Stomach smooth muscle (tissue), 2 donors: ENCODE data around the gene SLC29A1.
A peak's percentile ranks its signal among the peaks of the same experiment; 100 is the strongest.

Experiments used
- H3K27ac ChIP-seq: one replicate; pipeline ENCODE4 v1.7.0; 2013; ENCODE audit warnings: mild to moderate bottlenecking, low read length, inconsistent platforms
- H3K27me3 ChIP-seq, 2 donors: one replicate each; pipeline ENCODE4 v1.7.0; 2013; ENCODE audit warnings: low read length in 2 of 2; ENCODE audit not compliant: insufficient read depth in 2 of 2, control insufficient read depth in 1 of 2
- H3K36me3 ChIP-seq, 2 donors: one replicate each; pipeline ENCODE4 v1.7.0; 2013; ENCODE audit warnings: low read length in 2 of 2; ENCODE audit not compliant: control insufficient read depth in 2 of 2, insufficient read depth in 2 of 2
- H3K4me1 ChIP-seq: one replicate; pipeline ENCODE4 v1.7.0; 2013; ENCODE audit warnings: low read length; ENCODE audit not compliant: control insufficient read depth, insufficient read depth
- H3K4me3 ChIP-seq, 2 donors: one replicate each; pipeline ENCODE4 v1.7.0; 2013; ENCODE audit warnings: low read length in 2 of 2
- H3K9ac ChIP-seq, 2 donors: one replicate each; pipeline ENCODE4 v1.7.0; 2013; ENCODE audit warnings: low read length in 2 of 2, mild to moderate bottlenecking in 1 of 2
- H3K9me3 ChIP-seq, 2 donors: one replicate each; pipeline ENCODE4 v1.7.0; 2013; ENCODE audit warnings: low read length in 2 of 2; ENCODE audit not compliant: control insufficient read depth in 2 of 2
- donor health status: healthy.
- donor health status: Pancreatic carcinoma.

The SLC29A1 gene

DNA sequence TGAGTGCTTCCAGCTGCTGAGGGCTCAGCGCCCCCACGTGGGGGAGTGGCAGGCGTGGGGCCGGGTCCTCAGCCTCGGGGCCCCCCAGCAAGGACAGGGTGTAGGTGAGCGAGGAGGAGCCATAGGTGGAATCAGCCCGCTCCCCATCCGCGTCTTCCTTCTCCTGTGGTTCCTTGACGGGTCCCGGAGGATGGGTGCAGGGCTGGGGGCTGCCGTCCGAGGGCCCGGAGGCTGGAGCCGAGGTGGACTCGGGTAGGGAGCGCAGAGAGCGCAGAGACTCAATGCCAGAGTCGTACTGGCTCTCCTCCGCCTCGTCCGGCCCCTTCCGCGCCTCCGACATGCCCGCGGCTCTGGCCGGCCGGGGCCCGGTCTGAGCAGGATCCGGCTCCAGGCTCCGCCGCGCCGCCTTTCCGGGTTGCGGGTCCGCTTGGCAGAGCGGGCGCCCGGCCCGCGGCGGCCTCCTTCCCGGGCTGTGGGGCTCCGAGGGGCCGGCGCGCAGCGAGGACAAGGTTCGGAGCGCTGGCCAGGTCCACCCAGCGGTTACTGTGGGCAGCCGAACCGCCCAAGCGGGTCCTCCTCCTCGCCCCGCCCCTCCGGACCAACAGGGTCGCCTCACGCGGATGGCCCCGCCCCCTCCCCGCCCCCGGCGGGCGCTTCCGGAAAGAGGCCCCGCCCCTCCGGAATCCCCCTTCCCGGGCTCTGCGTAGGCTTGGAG lies 41.8 kb downstream of the SLC29A1 start, which contains the start of gene NFKBIE:
Gene NFKBIE, minus strand, starts transcription at position 545 of the 715 bp plus-strand sequence. Its CDS starts 205 bp downstream, at position 340.
- peaks cover 12 to 19% of the 10 kb centered on the region in 2 donors for H3K27me3 ChIP-seq
- peaks cover 31% of the 10 kb centered on the region for H3K4me1 ChIP-seq
- H3K27ac ChIP-seq: peak within 1 kb of the TSS; percentile 60
- no peaks in the 10 kb centered on the region for H3K9me3 ChIP-seq
- peak within 1 kb of the TSS; percentile 62 to 86 for H3K4me3 ChIP-seq
- peak within 1 kb of the TSS; percentile 71 to 80 for H3K9ac ChIP-seq
- H3K36me3 ChIP-seq: peaks cover 0 to 2% of the 10 kb centered on the region in 2 donors

DNA sequence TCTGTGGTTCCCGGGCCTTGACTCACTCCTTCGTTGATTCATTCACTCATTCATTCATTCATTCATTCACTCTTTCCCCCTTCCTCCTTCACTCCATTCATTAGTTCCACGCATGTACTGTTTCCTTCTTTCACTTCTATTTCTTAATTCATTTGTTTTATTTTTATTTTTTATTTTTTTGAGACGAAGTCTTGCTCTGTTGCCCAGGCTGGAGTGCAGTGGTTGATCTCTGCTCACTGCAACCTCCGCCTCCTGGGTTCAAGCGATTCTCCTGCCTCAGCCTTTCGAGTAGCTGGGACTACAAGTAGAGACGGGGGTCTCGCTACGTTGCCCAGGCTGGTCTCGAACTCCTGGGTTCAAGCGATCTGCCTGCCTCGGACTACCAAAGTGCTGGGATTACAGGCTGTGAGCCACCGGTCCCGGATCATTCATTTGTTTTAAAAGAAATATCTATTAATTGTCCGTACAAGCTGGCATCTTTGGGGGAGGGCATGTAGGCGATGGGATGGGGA lies 42.4 kb downstream of the SLC29A1 start:
- no peaks in the 10 kb centered on the region for H3K9me3 ChIP-seq
- peaks cover 0 to 2% of the 10 kb centered on the region in 2 donors for H3K36me3 ChIP-seq
- peaks cover 31% of the 10 kb centered on the region for H3K4me1 ChIP-seq
- H3K9ac ChIP-seq: no peak overlapping the region
- H3K4me3 ChIP-seq: no peak overlapping the region
- H3K27ac ChIP-seq: no peak overlapping the region
- peaks cover 13 to 19% of the 10 kb centered on the region in 2 donors for H3K27me3 ChIP-seq

DNA sequence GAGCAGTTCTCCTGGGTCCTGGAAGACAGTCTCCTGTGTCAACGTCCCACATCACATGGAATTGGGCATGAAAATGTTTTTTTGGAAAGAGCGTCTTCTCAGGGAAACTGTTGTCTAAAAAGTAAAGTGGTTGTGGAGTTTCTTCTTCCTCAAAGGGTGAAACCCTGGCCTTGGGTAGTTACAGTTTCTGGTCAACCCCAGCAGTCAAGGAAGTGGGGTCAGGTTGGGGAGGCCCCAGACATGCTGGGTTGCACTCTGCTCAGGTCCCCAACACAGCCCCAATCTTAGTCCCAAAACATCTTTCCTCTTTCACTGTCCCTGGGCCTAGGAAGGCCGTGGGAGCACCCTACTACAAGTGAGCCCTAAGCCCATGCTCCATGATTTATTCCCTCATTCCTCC lies 43.0 kb downstream of the SLC29A1 start:
- H3K27me3 ChIP-seq: peaks cover 18 to 22% of the 10 kb centered on the region in 2 donors

DNA sequence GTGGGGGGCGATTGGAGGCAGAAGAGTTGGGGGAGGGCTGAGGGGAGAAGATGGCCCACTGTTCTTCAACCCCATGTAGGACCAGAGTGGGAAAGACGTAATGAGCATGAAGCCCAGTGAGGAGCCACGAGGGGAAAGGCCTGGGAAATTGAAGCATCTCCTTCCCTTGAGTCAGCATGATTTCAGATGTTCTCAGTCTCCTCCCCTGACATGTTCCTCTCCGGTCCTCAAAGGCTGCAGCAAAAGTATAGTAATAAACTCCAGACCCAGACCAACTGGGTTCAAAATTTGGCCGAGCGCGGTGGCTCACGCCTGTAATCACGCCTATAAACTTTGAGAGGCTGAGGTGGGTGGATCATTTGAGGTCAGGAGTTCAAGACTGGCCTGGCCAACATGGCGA lies 43.9 kb downstream of the SLC29A1 start:
- Histone ChIP-seq H3K27me3 (peaks cover 27 to 31% of the 10 kb centered on the region in 2 donors), H3K27ac (no peak overlapping the region), H3K9ac (no peak overlapping the region), H3K4me1 (peaks cover 32% of the 10 kb centered on the region), H3K36me3 (no peaks in the 10 kb centered on the region), H3K4me3 (no peak overlapping the region), H3K9me3 (no peaks in the 10 kb centered on the region)

More for the DNA sequence above, 43.0 kb downstream of the SLC29A1 start:
- Histone ChIP-seq H3K9me3 (no peaks in the 10 kb centered on the region), H3K9ac (no peak overlapping the region), H3K4me1 (peaks cover 34% of the 10 kb centered on the region), H3K27ac (no peak overlapping the region), H3K4me3 (no peak overlapping the region), H3K36me3 (peaks cover 0 to 2% of the 10 kb centered on the region in 2 donors)

DNA sequence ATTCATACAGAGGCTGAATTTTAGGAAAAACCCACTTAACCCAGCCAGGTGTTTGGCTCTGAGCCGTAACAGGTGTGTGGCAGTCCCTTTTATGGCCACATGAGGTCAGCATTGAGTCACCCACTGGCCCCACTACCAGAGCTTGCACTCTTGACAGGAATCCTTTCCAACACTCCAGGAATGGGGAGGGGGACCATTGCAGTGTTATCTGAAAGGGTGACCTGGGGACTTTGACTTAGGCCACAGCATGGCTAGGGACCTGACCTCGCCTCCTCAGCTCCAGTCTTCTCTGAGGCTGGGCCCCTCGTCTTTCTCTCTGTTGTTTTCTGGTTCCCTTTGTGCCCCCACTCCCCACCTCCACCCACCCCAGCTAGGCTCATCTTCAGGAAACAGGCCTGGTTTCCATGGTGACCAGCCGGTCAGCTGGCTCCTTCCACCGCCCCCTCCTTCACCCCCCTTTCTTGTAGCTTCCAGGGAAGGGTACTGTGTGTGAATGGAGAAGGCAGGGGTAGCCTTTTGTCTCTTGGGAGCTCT lies 44.8 kb downstream of the SLC29A1 start:
- Histone ChIP-seq H3K27me3 (peaks cover 36 to 40% of the 10 kb centered on the region in 2 donors), H3K9ac (no peak overlapping the region), H3K9me3 (no peaks in the 10 kb centered on the region), H3K4me3 (no peak overlapping the region), H3K4me1 (peaks cover 23% of the 10 kb centered on the region), H3K27ac (no peak overlapping the region), H3K36me3 (no peaks in the 10 kb centered on the region)

GRCh38 chr6:44269178-44269920 lies 46.0 kb downstream of the SLC29A1 start:
- Histone ChIP-seq H3K9ac (no peak overlapping the region), H3K4me3 (no peak overlapping the region), H3K4me1 (peaks cover 11% of the 10 kb centered on the region), H3K27ac (no peak overlapping the region), H3K36me3 (no peaks in the 10 kb centered on the region), H3K27me3 (peaks cover 44 to 50% of the 10 kb centered on the region in 2 donors), H3K9me3 (no peaks in the 10 kb centered on the region)

- no peak within 1 kb of the TSS for H3K9ac ChIP-seq
Observed at GRCh38 chr6:44269921-44270525, 46.6 kb downstream of the SLC29A1 start, which contains the start of gene TMEM151B. TMEM151B (plus strand) TSS chr6:44270450; CDS start chr6:44270743, 293 bp downstream.

DNA sequence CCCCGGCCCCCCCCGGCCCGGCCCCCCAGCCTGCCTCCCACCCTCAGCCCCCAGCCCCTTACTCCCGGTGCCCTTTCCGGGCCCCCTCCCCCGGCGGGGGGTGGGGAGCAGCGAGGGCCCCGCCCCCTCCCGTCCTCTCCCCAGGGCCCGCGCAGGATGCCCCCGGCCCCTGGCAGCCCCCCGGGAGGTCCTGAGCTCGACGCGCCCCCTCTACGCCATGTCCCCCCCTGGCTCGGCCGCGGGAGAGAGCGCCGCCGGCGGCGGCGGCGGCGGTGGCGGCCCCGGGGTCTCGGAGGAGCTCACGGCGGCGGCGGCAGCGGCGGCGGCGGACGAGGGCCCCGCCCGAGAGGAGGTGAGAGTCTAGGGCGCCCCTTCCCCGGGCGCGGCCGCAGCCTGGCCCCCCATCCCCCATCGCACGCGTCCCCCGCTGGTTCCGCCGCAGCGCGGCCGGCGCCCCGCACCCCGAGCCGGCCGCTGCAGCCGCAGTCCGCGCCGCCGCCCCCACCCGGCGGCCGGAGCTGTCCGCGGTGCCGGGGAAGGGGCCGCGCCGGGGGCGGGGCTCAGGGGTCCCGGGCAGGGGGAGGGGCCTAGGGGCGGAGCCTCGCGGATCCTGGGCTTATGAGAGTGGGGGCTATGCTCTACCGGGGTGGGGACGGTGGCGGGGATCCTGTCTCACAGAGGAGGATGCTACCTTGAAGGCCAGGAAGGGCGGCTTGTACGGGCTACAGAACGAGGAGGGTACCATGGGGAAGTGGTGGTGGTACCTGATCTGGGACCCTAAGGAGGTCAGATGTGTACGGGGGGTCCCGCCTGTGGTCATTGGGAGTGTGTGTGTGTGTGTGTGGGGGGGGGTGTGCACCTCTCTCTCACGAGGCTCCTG lies 47.4 kb downstream of the SLC29A1 start:
- H3K4me3 ChIP-seq: no peak overlapping the region
- H3K9ac ChIP-seq: no peak overlapping the region
- no peaks in the 10 kb centered on the region for H3K9me3 ChIP-seq
- H3K27ac ChIP-seq: no peak overlapping the region
- H3K36me3 ChIP-seq: no peaks in the 10 kb centered on the region
- H3K27me3 ChIP-seq: peaks cover 54 to 55% of the 10 kb centered on the region in 2 donors
- peaks cover 5% of the 10 kb centered on the region for H3K4me1 ChIP-seq

More at GRCh38 chr6:44269921-44270525, 46.6 kb downstream of the SLC29A1 start, which contains the start of gene TMEM151B:
- Histone ChIP-seq H3K4me3 (no peak within 1 kb of the TSS), H3K36me3 (no peaks in the 10 kb centered on the region), H3K27ac (no peak within 1 kb of the TSS), H3K4me1 (peaks cover 4% of the 10 kb centered on the region), H3K9me3 (no peaks in the 10 kb centered on the region), H3K27me3 (peaks cover 47 to 52% of the 10 kb centered on the region in 2 donors)

GRCh38 chr6:44271406-44271723 lies 48.0 kb downstream of the SLC29A1 start:
- no peaks in the 10 kb centered on the region for H3K9me3 ChIP-seq
- peaks cover 10% of the 10 kb centered on the region for H3K4me1 ChIP-seq
- no peak overlapping the region for H3K27ac ChIP-seq
- H3K36me3 ChIP-seq: no peaks in the 10 kb centered on the region
- H3K4me3 ChIP-seq: no peak overlapping the region
- H3K9ac ChIP-seq: no peak overlapping the region
- H3K27me3 ChIP-seq: peaks cover 55 to 60% of the 10 kb centered on the region in 2 donors
